ENCODE measurements around the gene ADD3. TPM values are rescaled to one million over a fixed set of nuclear protein-coding genes. Genes with fewer than 3 reads are reported as not detected.

ADD3 gene
- total RNA-seq, 2 donors from 2014 or later, result 37.9 to 40.5 TPM

GRCh38 chr10:110101464-110102144, 93.8 kb downstream of the ADD3 start:
- no peaks in the 10 kb centered on the region for H3K27me3 ChIP-seq
- H3K4me1 ChIP-seq, result no peaks in the 10 kb centered on the region
- no peaks in the 10 kb centered on the region for H3K36me3 ChIP-seq (replicated peaks in 1 of 2; ENCODE audit: insufficient read depth in 1 of 2, low read depth in 2 of 2)
- ATAC-seq (no peak), DNase-seq (no peak)
- H3K9me3 ChIP-seq, result no peaks in the 10 kb centered on the region
- intact Hi-C loops (cut with DNase I), result loop anchor here (10.0 kb wide), 1 partner anchor 217 kb away; no protein-coding TSS in a partner anchor
- no peak overlapping the region for H3K4me3 ChIP-seq
- TF ChIP-seq CTCF (IDR thresholded peaks at IDR 0.05) (no peak), POLR2A (IDR thresholded peaks at IDR 0.05) (no peak)
- H3K27ac ChIP-seq, result no peak overlapping the region
- WGBS, 2 donors, result 70 to 78% methylated on average over 2 of the region's 2 CpGs

- Histone ChIP-seq H3K27me3 (no peaks in the 10 kb centered on the region), H3K4me3 (no peak overlapping the region), H3K9me3 (no peaks in the 10 kb centered on the region), H3K27ac (no peak overlapping the region), H3K4me1 (no peaks in the 10 kb centered on the region), H3K36me3 (replicated peaks in 1 of 2; ENCODE audit: insufficient read depth in 1 of 2, low read depth in 2 of 2) (no peaks in the 10 kb centered on the region)
- ATAC-seq (no peak), DNase-seq (no peak)
- TF ChIP-seq CTCF (IDR thresholded peaks at IDR 0.05), result no peak
- TF ChIP-seq POLR2A (IDR thresholded peaks at IDR 0.05), result no peak
- intact Hi-C loops (cut with DNase I), result loop anchor here (10.0 kb wide), 1 partner anchor 219 kb away; no protein-coding TSS in a partner anchor
Measured at GRCh38 chr10:110103921-110104461, 96.2 kb downstream of the ADD3 start.

GRCh38 chr10:110105873-110106272, 98.1 kb downstream of the ADD3 start:
- ATAC-seq (no peak), DNase-seq (no peak)
- no peaks in the 10 kb centered on the region for H3K36me3 ChIP-seq (replicated peaks in 1 of 2; ENCODE audit: insufficient read depth in 1 of 2, low read depth in 2 of 2)
- H3K27me3 ChIP-seq, result no peaks in the 10 kb centered on the region
- no peak overlapping the region for H3K27ac ChIP-seq
- H3K4me1 ChIP-seq, result no peaks in the 10 kb centered on the region
- no peak overlapping the region for H3K4me3 ChIP-seq
- H3K9me3 ChIP-seq, result no peaks in the 10 kb centered on the region
- intact Hi-C loops (cut with DNase I), result loop anchor here (10.0 kb wide), 1 partner anchor 221 kb away; no protein-coding TSS in a partner anchor
- TF ChIP-seq CTCF (IDR thresholded peaks at IDR 0.05) (no peak), POLR2A (IDR thresholded peaks at IDR 0.05) (no peak)

GRCh38 chr10:110107430-110107829, 99.6 kb downstream of the ADD3 start:
- Histone ChIP-seq H3K9me3 (no peaks in the 10 kb centered on the region), H3K36me3 (replicated peaks in 1 of 2; ENCODE audit: insufficient read depth in 1 of 2, low read depth in 2 of 2) (no peaks in the 10 kb centered on the region), H3K4me1 (no peaks in the 10 kb centered on the region), H3K4me3 (no peak overlapping the region), H3K27me3 (no peaks in the 10 kb centered on the region), H3K27ac (no peak overlapping the region)
- 75% methylated on average over 6 of the region's 6 CpGs for WGBS, 2 donors
- no peak for ATAC-seq
- intact Hi-C loops (cut with DNase I), result loop anchor here (10.0 kb wide), 1 partner anchor 223 kb away; no protein-coding TSS in a partner anchor
- DNase-seq, result no peak
- no peak for TF ChIP-seq CTCF (IDR thresholded peaks at IDR 0.05)

GRCh38 chr10:110107887-110108286, 100.1 kb downstream of the ADD3 start:
- intact Hi-C loops (cut with DNase I), result loop anchor here (10.0 kb wide), 1 partner anchor 223 kb away; no protein-coding TSS in a partner anchor
- Histone ChIP-seq H3K9me3 (no peaks in the 10 kb centered on the region), H3K4me1 (no peaks in the 10 kb centered on the region), H3K4me3 (no peak overlapping the region), H3K27me3 (no peaks in the 10 kb centered on the region), H3K36me3 (replicated peaks in 1 of 2; ENCODE audit: insufficient read depth in 1 of 2, low read depth in 2 of 2) (peaks cover 0 to 1% of the 10 kb centered on the region in 2 donors), H3K27ac (no peak overlapping the region)
- ATAC-seq (no peak), DNase-seq (no peak)
- TF ChIP-seq CTCF (IDR thresholded peaks at IDR 0.05) (no peak), POLR2A (IDR thresholded peaks at IDR 0.05) (no peak)

Measured in body of pancreas (tissue), 4 donors.